ENCODE measurements around the gene CARS2. TPM values are rescaled to one million over a fixed set of nuclear protein-coding genes. Genes with fewer than 3 reads are reported as not detected.
A peak's percentile ranks its signal among the peaks of the same experiment; 100 is the strongest.

The CARS2 gene
- total and polyA plus RNA-seq, 8 donors, result 49.3 to 247 (median 75.7) TPM

GRCh38 chr13:110630566-110631119 is 75.3 kb downstream of the CARS2 start:
- 72 to 76% (median 74%) methylated on average over 10 of the region's 10 CpGs for WGBS, 5 donors
- no peak overlapping the region for H3K4me3 ChIP-seq
- no peak for DNase-seq
- peaks cover 28 to 64% (median 59%) of the 10 kb centered on the region in 4 donors for H3K36me3 ChIP-seq
- H3K9me3 ChIP-seq, result no peaks in the 10 kb centered on the region
- peak overlapping the region in 4 of 5 donors; percentile 27 to 82 (median 48) for H3K27ac ChIP-seq
- peaks cover 31 to 64% (median 48%) of the 10 kb centered on the region in 4 donors for H3K4me1 ChIP-seq
- TF ChIP-seq EP300 (IDR thresholded peaks at IDR 0.05) (no peak), POLR2AphosphoS5 (IDR thresholded peaks at IDR 0.05) (peak in 1 of 3 donors; percentile 29), CTCF (IDR thresholded peaks at IDR 0.05) (no peak)
- intact Hi-C loops (cut with DNase I; ENCODE audit: low total_unique reads), result no loop called here
- H3K27me3 ChIP-seq, result no peaks in the 10 kb centered on the region

GRCh38 chr13:110629735-110630134 is 76.2 kb downstream of the CARS2 start:
- H3K27me3 ChIP-seq, result no peaks in the 10 kb centered on the region
- intact Hi-C loops (cut with DNase I; ENCODE audit: low total_unique reads), result no loop called here
- H3K27ac ChIP-seq, result peak overlapping the region in 3 of 5 donors; percentile 27 to 82 (median 55)
- H3K9me3 ChIP-seq, result no peaks in the 10 kb centered on the region
- 73 to 81% (median 80%) methylated on average over 7 of the region's 7 CpGs for WGBS, 5 donors
- no peak for DNase-seq
- no peak overlapping the region for H3K4me3 ChIP-seq
- no peak for TF ChIP-seq POLR2A (IDR thresholded peaks at IDR 0.05)
- TF ChIP-seq CTCF (IDR thresholded peaks at IDR 0.05), result no peak
- TF ChIP-seq EP300 (IDR thresholded peaks at IDR 0.05), result no peak
- no peak for TF ChIP-seq POLR2AphosphoS5 (IDR thresholded peaks at IDR 0.05)
- H3K4me1 ChIP-seq, result peaks cover 40 to 74% (median 57%) of the 10 kb centered on the region in 4 donors
- peaks cover 26 to 63% (median 58%) of the 10 kb centered on the region in 4 donors for H3K36me3 ChIP-seq

GRCh38 chr13:110628952-110629701 is 76.8 kb downstream of the CARS2 start:
- DNase-seq, result peak in 1 of 2 donors; percentile 16
- Histone ChIP-seq H3K36me3 (peaks cover 22 to 62% (median 56%) of the 10 kb centered on the region in 4 donors), H3K27ac (peak overlapping the region in 3 of 5 donors; percentile 55 to 82 (median 68)), H3K4me1 (peaks cover 42 to 78% (median 60%) of the 10 kb centered on the region in 4 donors), H3K4me3 (no peak overlapping the region), H3K27me3 (no peaks in the 10 kb centered on the region), H3K9me3 (no peaks in the 10 kb centered on the region)
- 80 to 88% (median 84%) methylated on average over 19 of the region's 19 CpGs for WGBS, 5 donors
- TF ChIP-seq EP300 (IDR thresholded peaks at IDR 0.05) (no peak), POLR2AphosphoS5 (IDR thresholded peaks at IDR 0.05) (peak in 1 of 3 donors; percentile 32), CTCF (IDR thresholded peaks at IDR 0.05) (no peak)
- intact Hi-C loops (cut with DNase I; ENCODE audit: low total_unique reads), result no loop called here

GRCh38 chr13:110628477-110628793 is 77.5 kb downstream of the CARS2 start:
- Histone ChIP-seq H3K27me3 (no peaks in the 10 kb centered on the region), H3K9me3 (no peaks in the 10 kb centered on the region), H3K4me1 (peaks cover 42 to 81% (median 61%) of the 10 kb centered on the region in 4 donors), H3K27ac (peak overlapping the region in 4 of 5 donors; percentile 12 to 82 (median 62)), H3K36me3 (peaks cover 24 to 65% (median 57%) of the 10 kb centered on the region in 4 donors), H3K4me3 (no peak overlapping the region)
- peak in 1 of 2 donors; percentile 57 for DNase-seq
- TF ChIP-seq POLR2A (IDR thresholded peaks at IDR 0.05), result no peak
- peak; percentile 1 to 57 (median 49) for TF ChIP-seq POLR2AphosphoS5 (IDR thresholded peaks at IDR 0.05)
- TF ChIP-seq EP300 (IDR thresholded peaks at IDR 0.05), result no peak
- 72 to 90% (median 86%) methylated on average over 13 of the region's 13 CpGs for WGBS, 5 donors
- intact Hi-C loops (cut with DNase I; ENCODE audit: low total_unique reads), result no loop called here

All from stomach (tissue), 9 donors.